Spleen (tissue), 11 donors: ENCODE results near the gene CCDC73. TPM values are rescaled to one million over a fixed set of nuclear protein-coding genes. Genes with fewer than 3 reads are reported as not detected.
"Not testable (repeated sequence)": the region's sequence is repeated elsewhere in the genome, so short reads cannot be mapped to it uniquely, and the experiment has no call there.

Source experiments
- DNase-seq: peaks from one replicate; pipeline ENCODE4 v3.0.0-alpha.2; 2020
- H3K27ac ChIP-seq, 8 donors: fragments of 200-600 bp; sonication (generic) in 7 of 8; 1 replicate in 4 of 8; 2 replicates in 4 of 8; pipeline versions ENCODE4 v1.5.0 to v1.8.0; 2016 to 2021; ENCODE audit warnings: inconsistent platforms in 4 of 8, mild to moderate bottlenecking in 4 of 8, moderate library complexity in 1 of 8
- H3K27me3 ChIP-seq, 7 donors: fragments of 200-600 bp; sonication (generic) in 6 of 7; replicated peaks in 1 of 7; 1 replicate in 4 of 7; 2 replicates in 3 of 7; pipeline versions ENCODE4 v1.5.0 to v1.8.0; 2016 to 2021; ENCODE audit warnings: inconsistent platforms in 3 of 7, mild to moderate bottlenecking in 1 of 7
- H3K36me3 ChIP-seq, 6 donors: fragments of 200-600 bp; sonication (generic) in 5 of 6; 1 replicate in 4 of 6; 2 replicates in 2 of 6; pipeline versions ENCODE4 v1.5.0 to v1.8.0; 2016 to 2021; ENCODE audit warnings: inconsistent platforms in 2 of 6
- H3K4me1 ChIP-seq, 6 donors: fragments of 200-600 bp; sonication (generic) in 5 of 6; 1 replicate in 3 of 6; 2 replicates in 3 of 6; pipeline versions ENCODE4 v1.5.0 to v1.8.0; 2016 to 2021; ENCODE audit warnings: inconsistent platforms in 3 of 6
- H3K4me3 ChIP-seq, 8 donors: fragments of 200-600 bp; sonication (generic) in 7 of 8; 1 replicate in 4 of 8; 2 replicates in 4 of 8; pipeline versions ENCODE4 v1.5.0 to v1.8.0; 2016 to 2021; ENCODE audit warnings: inconsistent platforms in 4 of 8, mild to moderate bottlenecking in 4 of 8, moderate library complexity in 2 of 8
- H3K9me3 ChIP-seq, 8 donors: fragments of 200-600 bp; sonication (generic) in 7 of 8; 1 replicate in 4 of 8; 2 replicates in 4 of 8; pipeline versions ENCODE4 v1.5.0 to v1.8.0; 2016 to 2021; ENCODE audit warnings: inconsistent platforms in 4 of 8
- POLR2A ChIP-seq, 3 donors: fragments of 450-650 bp; IDR thresholded peaks; one replicate each; pipeline ENCODE4 v1.5.1; 2017; ENCODE audit warnings: antibody characterized with exemption in 3 of 3, mild to moderate bottlenecking in 1 of 3
- POLR2AphosphoS5 ChIP-seq, 3 donors: sonication (generic); formaldehyde crosslinking; IDR thresholded peaks; one replicate each; pipeline ENCODE4 v1.5.1; 2017; ENCODE audit warnings: antibody characterized with exemption in 3 of 3
- WGBS, 5 donors: extraction: QIAGEN DNeasy Blood & Tissue Kit in 3 of 5; methylation state at CpG; one replicate each; pipeline versions ENCODE4 v1.1.5 to v1.1.7; 2013 to 2018; 5-methylcytosine and 5-hydroxymethylcytosine counted together
- intact Hi-C: fragments of 100-400 bp; cut with DNase I; formaldehyde crosslinking; loops from one replicate; pipeline ENCODE4 v1.15.0; 2023; ENCODE audit warnings: low total_unique reads
- polyA plus RNA-seq, 3 donors: library from polyadenylated mRNA; stranded (reverse); fragments of 200-250 nt; gene quantifications; one replicate each; pipeline ENCODE4 v1.2.1, GENCODE V29; 2013
- total RNA-seq, 7 donors: library from RNA; depleted of rRNA in 3 of 7; stranded (reverse); fragments of >200 nt in 3 of 7; fragmentation: NEBNext Ultra II Directional in 4 of 7; extraction: Animal tissue kit (Norgen Biotek cat#: 25700) in 4 of 7; gene quantifications; one replicate each; pipeline versions ENCODE4 v1.1.0 to v1.2.1, GENCODE V29; 2016 to 2021
- TF ChIP-seq, protein P1 (sequence below), 11 experiments: fragments of 200-600 bp in 7 of 11; fragments of 450-650 bp in 4 of 11; sonication (generic) in 4 of 11; IDR thresholded peaks in 8 of 11; conservative IDR thresholded peaks in 3 of 11; 1 replicate in 7 of 11; 2 replicates in 4 of 11; pipeline versions ENCODE4 v1.4.0 to v1.8.0; 2016 to 2021; ENCODE audit warnings: antibody characterized with exemption in 11 of 11, inconsistent platforms in 4 of 11, mild to moderate bottlenecking in 1 of 11
- donor health status: healthy with polysubstance abuse.
- donor health status: DM: no; HTN: no; CAD: no; lungs with moderate emphysema.
- donor health status: DM: no; HTN: no; CAD: no.
- donor health status: Bipolar disorder and iron deficiency.
- donor health status: healthy.
- donor health status: DM: no; HTN: no; CAD: no.
- donor health status: DM: yes; HTN: yes; CAD: no.

The CCDC73 gene
- total and polyA plus RNA-seq, 10 donors: 0.16 to 2.1 (median 0.51) TPM; not detected in 1

DNA sequence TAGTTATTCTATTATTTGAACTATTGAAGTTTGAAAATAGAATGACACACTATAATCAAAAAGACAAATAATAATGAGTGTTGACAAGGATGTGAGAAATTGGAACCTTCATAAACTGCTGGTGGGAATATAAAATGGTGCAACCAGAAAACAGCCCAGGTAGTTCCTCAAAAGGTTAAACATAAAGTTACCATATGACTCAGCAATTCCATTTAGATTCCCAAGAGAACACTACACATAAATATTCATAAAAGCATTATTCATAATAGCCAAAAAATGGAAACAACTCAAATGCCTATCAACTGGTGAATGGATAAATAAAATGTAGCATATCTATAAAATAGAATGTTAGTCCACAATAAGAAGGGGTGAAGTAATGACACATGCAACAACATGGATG is 21.7 kb downstream of the CCDC73 start:
- Histone ChIP-seq H3K4me1 (peaks cover 0 to 10% (median 5%) of the 10 kb centered on the region in 6 donors), H3K4me3 (no peak overlapping the region), H3K27me3 (no peaks in the 10 kb centered on the region), H3K27ac (no peak overlapping the region), H3K9me3 (no peaks in the 10 kb centered on the region), H3K36me3 (no peaks in the 10 kb centered on the region)
- intact Hi-C loops: no loop called here
- no peak for DNase-seq
- TF ChIP-seq POLR2A (IDR thresholded peaks at IDR 0.05) (no peak), POLR2AphosphoS5 (IDR thresholded peaks at IDR 0.05) (no peak)
- TF ChIP-seq, protein P1, sequence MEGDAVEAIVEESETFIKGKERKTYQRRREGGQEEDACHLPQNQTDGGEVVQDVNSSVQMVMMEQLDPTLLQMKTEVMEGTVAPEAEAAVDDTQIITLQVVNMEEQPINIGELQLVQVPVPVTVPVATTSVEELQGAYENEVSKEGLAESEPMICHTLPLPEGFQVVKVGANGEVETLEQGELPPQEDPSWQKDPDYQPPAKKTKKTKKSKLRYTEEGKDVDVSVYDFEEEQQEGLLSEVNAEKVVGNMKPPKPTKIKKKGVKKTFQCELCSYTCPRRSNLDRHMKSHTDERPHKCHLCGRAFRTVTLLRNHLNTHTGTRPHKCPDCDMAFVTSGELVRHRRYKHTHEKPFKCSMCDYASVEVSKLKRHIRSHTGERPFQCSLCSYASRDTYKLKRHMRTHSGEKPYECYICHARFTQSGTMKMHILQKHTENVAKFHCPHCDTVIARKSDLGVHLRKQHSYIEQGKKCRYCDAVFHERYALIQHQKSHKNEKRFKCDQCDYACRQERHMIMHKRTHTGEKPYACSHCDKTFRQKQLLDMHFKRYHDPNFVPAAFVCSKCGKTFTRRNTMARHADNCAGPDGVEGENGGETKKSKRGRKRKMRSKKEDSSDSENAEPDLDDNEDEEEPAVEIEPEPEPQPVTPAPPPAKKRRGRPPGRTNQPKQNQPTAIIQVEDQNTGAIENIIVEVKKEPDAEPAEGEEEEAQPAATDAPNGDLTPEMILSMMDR (IDR thresholded peaks at IDR 0.05 in 8 of 11, conservative IDR thresholded peaks at IDR 0.05 in 3 of 11): no peak

DNA sequence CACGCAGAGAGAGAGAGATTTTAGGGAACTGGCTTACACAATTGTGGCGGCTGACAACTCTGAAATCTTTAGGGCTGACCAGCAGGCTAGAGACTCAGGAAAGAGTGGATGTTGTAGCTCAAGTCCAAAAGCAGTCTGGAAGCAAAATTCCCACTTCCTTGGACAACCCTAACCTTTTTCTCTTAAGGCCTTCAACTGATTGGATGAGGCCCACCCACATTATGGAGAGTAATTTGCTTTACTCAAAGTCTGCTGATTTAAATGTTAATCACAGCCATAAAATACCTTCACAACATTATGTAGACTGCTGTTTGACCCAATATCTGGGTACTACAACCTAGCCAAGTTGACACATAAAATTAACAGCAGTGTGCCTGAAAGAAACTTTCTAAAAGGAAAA is 32.7 kb downstream of the CCDC73 start:
- DNase-seq, H3K27ac ChIP-seq, H3K36me3 ChIP-seq, H3K27me3 ChIP-seq, H3K4me1 ChIP-seq, intact Hi-C loops, H3K4me3 ChIP-seq: not testable (repeated sequence)
- 65 to 98% (median 79%) methylated on average over 2 of the region's 2 CpGs for WGBS, 5 donors
- peaks cover 0 to 12% (median 5%) of the 10 kb centered on the region in 8 donors for H3K9me3 ChIP-seq

DNA sequence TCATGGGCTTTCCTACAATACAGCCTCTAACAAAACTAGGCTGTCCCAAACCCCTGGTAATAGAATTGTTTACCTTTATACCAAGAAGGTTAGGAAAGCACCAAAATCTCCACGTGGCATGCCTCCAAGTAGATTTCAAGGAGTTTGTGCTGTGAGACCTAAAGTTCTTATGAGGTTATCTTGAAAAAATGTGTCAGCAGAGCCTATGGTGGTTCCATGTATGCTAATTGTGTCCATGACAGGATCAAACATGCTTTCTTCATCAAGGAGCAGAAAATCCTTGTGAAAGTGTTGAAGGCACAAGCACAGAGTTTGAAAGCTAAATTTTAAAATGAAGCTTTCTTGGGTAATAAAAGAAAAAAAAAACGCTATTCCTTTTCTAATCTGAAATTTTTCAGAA is 36.2 kb downstream of the CCDC73 start:
- H3K9me3 ChIP-seq: peaks cover 0 to 2% (median 0%) of the 10 kb centered on the region in 8 donors
- H3K36me3 ChIP-seq: no peaks in the 10 kb centered on the region
- intact Hi-C loops: no loop called here
- DNase-seq: no peak
- 75 to 80% (median 79%) methylated on average over 2 of the region's 2 CpGs for WGBS, 5 donors
- no peaks in the 10 kb centered on the region for H3K4me1 ChIP-seq
- no peak overlapping the region for H3K4me3 ChIP-seq
- H3K27ac ChIP-seq: no peak overlapping the region
- H3K27me3 ChIP-seq: no peaks in the 10 kb centered on the region
- TF ChIP-seq POLR2AphosphoS5 (IDR thresholded peaks at IDR 0.05) (no peak), POLR2A (IDR thresholded peaks at IDR 0.05) (no peak)
- TF ChIP-seq, protein P1 (IDR thresholded peaks at IDR 0.05 in 8 of 11, conservative IDR thresholded peaks at IDR 0.05 in 3 of 11): no peak

DNA sequence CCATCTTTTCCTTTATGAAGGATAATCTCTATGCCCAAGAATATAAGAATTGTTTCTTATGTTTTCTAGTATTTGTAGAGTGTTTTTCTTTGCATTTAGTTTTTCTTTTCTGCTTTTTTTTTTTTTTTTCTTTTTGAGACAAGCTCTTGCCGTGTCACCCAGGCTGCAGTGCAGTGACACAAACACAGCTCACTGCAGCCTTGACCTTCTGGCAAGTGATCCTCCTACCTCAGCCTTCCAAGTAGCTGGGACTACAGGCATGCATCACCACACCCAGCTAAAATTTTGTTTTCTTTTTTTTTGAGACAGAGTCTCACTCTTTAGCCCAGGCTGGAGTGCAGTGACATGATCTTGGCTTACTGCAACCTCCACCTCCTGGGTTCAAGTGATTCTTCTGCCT is 41.3 kb downstream of the CCDC73 start:
- H3K27me3 ChIP-seq, H3K27ac ChIP-seq, intact Hi-C loops, H3K4me1 ChIP-seq, H3K36me3 ChIP-seq, H3K4me3 ChIP-seq, DNase-seq: not testable (repeated sequence)
- WGBS, 5 donors: 76 to 100% (median 89%) methylated on average over 1 of the region's 1 CpG
- H3K9me3 ChIP-seq: peaks cover 0 to 12% (median 7%) of the 10 kb centered on the region in 8 donors

DNA sequence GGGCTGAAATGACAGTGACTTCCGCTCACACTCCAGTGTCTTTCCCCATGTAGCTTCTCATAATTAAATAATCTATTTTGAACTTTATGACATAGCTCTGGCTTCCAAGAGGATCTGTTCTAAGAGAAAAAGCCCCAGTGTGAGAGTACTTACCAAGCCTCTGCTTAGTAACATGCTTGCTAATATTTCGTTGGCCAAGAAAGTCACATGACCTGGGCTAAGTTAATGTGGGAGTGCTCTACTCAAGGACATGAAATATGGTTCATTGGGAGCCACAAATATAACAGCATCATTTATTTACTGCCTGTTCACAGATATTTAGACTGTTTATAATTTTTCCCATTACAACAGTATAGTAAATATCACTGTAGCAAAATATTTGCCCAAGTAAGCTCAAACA is 42.5 kb downstream of the CCDC73 start:
- DNase-seq: no peak
- Histone ChIP-seq H3K4me3 (no peak overlapping the region), H3K4me1 (no peaks in the 10 kb centered on the region), H3K9me3 (peaks cover 0 to 24% (median 10%) of the 10 kb centered on the region in 8 donors), H3K36me3 (no peaks in the 10 kb centered on the region), H3K27ac (no peak overlapping the region), H3K27me3 (peaks cover 0 to 7% (median 0%) of the 10 kb centered on the region in 7 donors)
- WGBS, 5 donors: 85 to 94% (median 88%) methylated on average over 2 of the region's 2 CpGs
- intact Hi-C loops: no loop called here
- TF ChIP-seq POLR2AphosphoS5 (IDR thresholded peaks at IDR 0.05) (no peak), POLR2A (IDR thresholded peaks at IDR 0.05) (no peak)
- TF ChIP-seq, protein P1 (IDR thresholded peaks at IDR 0.05 in 8 of 11, conservative IDR thresholded peaks at IDR 0.05 in 3 of 11): no peak
